ENCODE measurements around the gene NBEAL2.
"Not testable (repeated sequence)": the region's sequence is repeated elsewhere in the genome, so short reads cannot be mapped to it uniquely, and the experiment has no call there.

Gene NBEAL2

GRCh38 chr3:47013231-47013630 is 33.8 kb downstream of the NBEAL2 start:
- no peak for DNase-seq

GRCh38 chr3:47014036-47014435 is 34.6 kb downstream of the NBEAL2 start:
- DNase-seq: no peak

GRCh38 chr3:47015151-47015550 is 35.7 kb downstream of the NBEAL2 start:
- no peak for DNase-seq

GRCh38 chr3:47016086-47016933 is 36.8 kb downstream of the NBEAL2 start:
- no peak for DNase-seq

- DNase-seq: no peak
These were observed 37.5 kb downstream of the NBEAL2 start for GRCh38 chr3:47016934-47017435.

GRCh38 chr3:47017504-47018268 is 38.2 kb downstream of the NBEAL2 start:
- DNase-seq: no peak

- no peak for DNase-seq
These were observed 38.8 kb downstream of the NBEAL2 start for GRCh38 chr3:47018269-47018611.

- DNase-seq: no peak
These were observed 39.7 kb downstream of the NBEAL2 start for GRCh38 chr3:47019201-47019600.

GRCh38 chr3:47020311-47020710 is 40.8 kb downstream of the NBEAL2 start:
- no peak for DNase-seq

GRCh38 chr3:47022641-47023071 is 43.2 kb downstream of the NBEAL2 start:
- no peak for DNase-seq

GRCh38 chr3:47024932-47025331 is 45.5 kb downstream of the NBEAL2 start:
- no peak for DNase-seq

- DNase-seq: not testable (repeated sequence)
These were observed 47.0 kb downstream of the NBEAL2 start for GRCh38 chr3:47026432-47026831.

- DNase-seq: no peak
These were observed 48.7 kb downstream of the NBEAL2 start for GRCh38 chr3:47028146-47028545.

GRCh38 chr3:47028667-47029066 is 49.2 kb downstream of the NBEAL2 start:
- no peak for DNase-seq

GRCh38 chr3:47031041-47031440 is 51.6 kb downstream of the NBEAL2 start:
- DNase-seq: not testable (repeated sequence)

- DNase-seq: no peak
These were observed 55.5 kb downstream of the NBEAL2 start for GRCh38 chr3:47034868-47035489.

GRCh38 chr3:47035645-47036044 is 56.2 kb downstream of the NBEAL2 start:
- DNase-seq: no peak

- no peak for DNase-seq
These were observed 56.7 kb downstream of the NBEAL2 start for GRCh38 chr3:47036145-47036544.

GRCh38 chr3:47037302-47037701 is 57.8 kb downstream of the NBEAL2 start:
- not testable (repeated sequence) for DNase-seq

GRCh38 chr3:47041114-47041513 is 61.6 kb downstream of the NBEAL2 start:
- DNase-seq: no peak

- no peak for DNase-seq
These were observed 62.8 kb downstream of the NBEAL2 start for GRCh38 chr3:47042231-47042791.

GRCh38 chr3:47047069-47047468 is 67.6 kb downstream of the NBEAL2 start:
- DNase-seq: no peak

- no peak for DNase-seq
These were observed 68.2 kb downstream of the NBEAL2 start for GRCh38 chr3:47047673-47048072.
